HG03378 (cell line): ENCODE results near the gene INTS2.
"Not testable (repeated sequence)": the region's sequence is repeated elsewhere in the genome, so short reads cannot be mapped to it uniquely, and the experiment has no call there.

Experiments
- ATAC-seq: cut with Tn5 transposase; IDR thresholded peaks from one replicate; pipeline ENCODE4 v1.9.1; 2021; ENCODE audit warnings: mild to moderate bottlenecking, moderate library complexity; ENCODE audit not compliant: unreplicated experiment

Gene INTS2

GRCh38 chr17:61927208-61928100 lies at the start of gene INTS2:
TSS of gene INTS2 (minus strand) at chr17:61927982. CDS start at chr17:61926644, 1,338 bp downstream.
- peak; percentile 77 for ATAC-seq

GRCh38 chr17:61974115-61974514 lies 46.3 kb upstream of the INTS2 start:
- no peak for ATAC-seq

GRCh38 chr17:61972311-61972710 lies 44.5 kb upstream of the INTS2 start:
- ATAC-seq, result no peak

DNA sequence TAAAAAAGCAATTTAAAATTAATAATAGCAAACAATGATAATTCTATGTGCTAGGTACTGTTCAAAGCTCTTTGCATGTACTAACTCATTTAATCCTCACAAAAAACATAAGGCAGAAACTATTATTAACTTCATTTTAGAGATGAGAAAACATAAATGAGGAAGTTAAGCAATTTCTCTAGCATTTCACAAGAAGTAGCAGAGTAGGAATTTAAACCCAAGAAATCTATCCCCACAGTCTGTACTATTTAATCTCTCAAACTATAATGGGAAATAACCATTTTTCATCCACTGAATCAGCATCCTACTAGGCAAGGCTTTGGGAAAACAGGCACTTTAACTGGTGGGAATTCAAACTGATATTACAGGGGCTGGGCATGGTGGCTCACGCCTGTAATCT lies 42.2 kb upstream of the INTS2 start:
- no peak for ATAC-seq

DNA sequence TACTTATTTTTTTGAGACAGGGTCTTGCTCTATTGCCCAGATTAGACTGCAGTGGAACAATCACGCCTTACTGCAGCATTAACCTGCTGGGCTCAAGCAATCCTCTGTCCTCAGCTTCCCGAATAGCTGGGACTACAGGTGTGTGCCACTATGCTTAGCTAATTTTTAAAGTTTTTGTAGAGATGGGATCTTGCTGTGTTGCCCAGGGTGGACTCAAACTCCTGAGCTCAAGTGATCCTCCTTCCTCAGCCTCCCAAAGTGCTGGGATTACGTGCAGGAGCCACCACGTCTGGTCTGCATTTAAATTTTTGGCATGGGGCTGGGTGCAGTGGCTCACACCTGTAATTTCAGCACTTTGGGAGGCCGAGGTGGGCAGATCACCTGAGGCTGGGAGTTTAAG lies 41.0 kb upstream of the INTS2 start:
- no peak for ATAC-seq

GRCh38 chr17:61967729-61968128 lies 39.9 kb upstream of the INTS2 start:
- ATAC-seq, result no peak

DNA sequence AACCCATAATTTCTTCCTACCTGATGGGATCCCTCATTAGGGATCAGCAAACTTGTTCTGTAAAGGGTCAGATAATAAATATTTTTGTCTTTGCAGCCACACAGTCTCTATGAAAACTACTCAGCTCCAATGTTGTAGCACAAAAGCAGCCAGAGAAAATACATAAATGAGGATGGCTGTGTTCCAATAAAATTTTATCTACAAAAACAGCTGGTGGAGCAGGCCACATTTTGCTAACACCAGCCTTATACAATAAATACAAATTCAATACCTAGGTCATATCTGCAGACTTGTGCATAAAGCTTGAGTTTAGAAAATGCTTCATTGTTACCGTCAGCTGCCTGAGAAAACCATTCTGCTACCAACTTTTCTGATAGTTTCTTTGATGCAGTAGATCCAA lies 38.4 kb upstream of the INTS2 start:
- ATAC-seq, result no peak

GRCh38 chr17:61955619-61956018 lies 27.8 kb upstream of the INTS2 start:
- ATAC-seq, result no peak

DNA sequence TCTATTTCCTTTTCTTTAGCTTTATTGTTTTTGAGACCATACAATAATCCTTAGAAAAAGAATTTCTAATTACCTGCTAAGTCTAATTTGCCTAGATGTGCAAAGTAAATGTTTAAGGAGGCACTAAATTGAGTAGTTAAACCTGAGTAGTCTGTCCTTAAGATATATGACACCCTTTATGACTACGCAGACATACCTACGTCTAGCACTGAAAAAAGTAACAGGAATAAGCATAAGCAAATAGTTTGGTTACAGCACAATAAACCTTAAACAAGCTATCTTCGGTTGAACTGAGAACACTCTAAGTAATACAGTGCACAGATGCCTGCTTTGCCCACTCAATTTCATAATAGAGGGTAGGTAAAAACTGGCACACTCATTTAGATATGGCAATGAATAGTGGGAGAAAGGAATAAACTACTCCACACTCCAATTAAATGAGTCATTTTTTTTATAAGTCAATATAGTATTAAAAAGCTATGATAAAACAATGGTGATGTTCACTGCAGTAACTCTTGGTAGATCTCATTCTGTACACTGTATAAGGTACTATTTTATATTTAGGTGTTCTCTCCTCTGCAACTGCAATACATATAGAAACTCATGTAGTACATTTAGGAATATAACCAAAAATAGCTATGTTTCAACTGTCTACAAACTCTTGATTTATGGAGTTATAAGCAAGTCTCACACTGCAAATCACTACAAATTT lies 19.7 kb upstream of the INTS2 start:
- no peak for ATAC-seq

DNA sequence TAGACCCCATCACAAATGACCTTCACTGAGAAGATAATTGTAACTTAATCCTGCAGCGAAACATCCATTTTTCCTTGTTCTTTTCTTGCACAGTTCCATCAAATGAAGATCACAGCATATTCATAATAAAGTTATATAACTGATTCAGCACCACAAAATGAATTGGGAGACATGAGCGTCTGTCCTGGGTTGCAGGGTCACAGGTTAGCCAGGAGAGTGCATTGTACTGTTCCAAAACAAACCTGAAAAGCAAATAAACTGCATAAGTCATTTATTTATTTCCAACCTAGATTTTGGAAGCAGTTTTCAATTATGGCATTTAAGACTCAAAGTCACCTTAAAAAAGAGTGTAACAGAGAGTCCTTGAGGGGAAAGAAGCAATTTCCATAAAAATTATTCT lies 18.6 kb upstream of the INTS2 start:
- no peak for ATAC-seq

GRCh38 chr17:61943117-61943516 lies 15.3 kb upstream of the INTS2 start:
- no peak for ATAC-seq

- no peak for ATAC-seq
Observed at GRCh38 chr17:61942085-61942484, 14.3 kb upstream of the INTS2 start.

- no peak for ATAC-seq
Observed at GRCh38 chr17:61928101-61928436, 287 bp upstream of the INTS2 start.

- ATAC-seq, result no peak
Observed at GRCh38 chr17:61926826-61927207, 965 bp downstream of the INTS2 start.

- not testable (repeated sequence) for ATAC-seq
Observed at GRCh38 chr17:61915162-61915561, 12.6 kb downstream of the INTS2 start.

GRCh38 chr17:61908292-61909037 lies 19.3 kb downstream of the INTS2 start:
- ATAC-seq, result no peak

- ATAC-seq, result no peak
Observed at GRCh38 chr17:61907361-61907760, 20.4 kb downstream of the INTS2 start.

- peak; percentile 60 for ATAC-seq
Observed at GRCh38 chr17:61904094-61904710, 23.6 kb downstream of the INTS2 start.

DNA sequence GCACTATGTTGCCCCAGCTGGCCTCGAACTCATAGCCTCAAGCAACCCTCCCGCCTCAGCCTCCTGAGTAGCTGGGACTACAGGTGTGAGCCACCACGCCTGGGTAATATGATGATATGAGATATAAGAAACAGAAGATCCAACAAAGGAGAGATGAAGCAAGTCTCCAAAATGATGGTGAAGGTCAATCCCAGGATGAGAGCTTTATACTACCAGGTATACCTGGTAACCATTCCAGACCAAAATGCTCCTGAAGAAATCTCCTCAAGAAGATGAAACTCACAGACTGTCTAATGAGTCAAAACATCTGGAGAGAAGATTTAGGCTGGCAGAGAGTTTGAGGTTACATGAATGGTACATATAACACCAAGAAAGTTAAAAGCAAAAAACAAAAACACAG lies 24.5 kb downstream of the INTS2 start:
- ATAC-seq, result no peak

- no peak for ATAC-seq
Observed at GRCh38 chr17:61897548-61898180, 30.1 kb downstream of the INTS2 start.

DNA sequence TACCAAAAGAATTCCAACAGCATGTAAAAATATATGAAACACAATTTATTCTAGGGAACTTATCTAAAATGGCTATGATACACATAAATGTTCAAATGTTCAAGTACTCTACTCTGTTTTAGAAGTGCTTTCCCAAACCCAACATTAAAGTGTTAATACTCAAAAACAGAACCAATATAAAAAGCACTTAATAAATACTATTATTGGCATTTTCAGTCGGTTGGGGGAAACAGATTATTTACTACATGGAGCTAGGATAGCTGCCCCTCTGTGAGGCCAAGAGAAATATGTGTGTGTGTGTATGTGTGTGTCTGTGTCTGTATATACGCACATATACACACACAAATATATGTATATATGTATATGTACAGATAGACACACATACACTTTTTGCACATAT lies 32.4 kb downstream of the INTS2 start:
- ATAC-seq, result no peak
